Subcutaneous abdominal adipose tissue (tissue), 5 donors: Measurements from ENCODE around the gene SCIN.
"Not testable (repeated sequence)": the region's sequence is repeated elsewhere in the genome, so short reads cannot be mapped to it uniquely, and the experiment has no call there.

Source experiments
- H3K27ac ChIP-seq: one replicate; pipeline ENCODE4 v1.7.0; 2013; ENCODE audit warnings: low read depth, mild to moderate bottlenecking, inconsistent platforms, low read length, moderate library complexity
- H3K27me3 ChIP-seq, 5 donors: one replicate each; pipeline ENCODE4 v1.7.0; 2013; ENCODE audit warnings: low read length in 5 of 5, inconsistent platforms in 1 of 5; ENCODE audit not compliant: control insufficient read depth in 5 of 5, insufficient read depth in 4 of 5
- H3K36me3 ChIP-seq, 5 donors: one replicate each; pipeline ENCODE4 v1.7.0; 2013; ENCODE audit warnings: low read length in 5 of 5; ENCODE audit not compliant: control insufficient read depth in 5 of 5, insufficient read depth in 5 of 5
- H3K4me1 ChIP-seq, 5 donors: one replicate each; pipeline ENCODE4 v1.7.0; 2013; ENCODE audit warnings: low read length in 5 of 5, mild to moderate bottlenecking in 3 of 5, moderate library complexity in 1 of 5; ENCODE audit not compliant: control insufficient read depth in 5 of 5, insufficient read depth in 5 of 5
- H3K4me3 ChIP-seq, 5 donors: one replicate each; pipeline ENCODE4 v1.7.0; 2013; ENCODE audit warnings: low read length in 5 of 5, low read depth in 1 of 5
- H3K9ac ChIP-seq, 5 donors: one replicate each; pipeline ENCODE4 v1.7.0; 2013; ENCODE audit warnings: low read length in 5 of 5, mild to moderate bottlenecking in 4 of 5, moderate library complexity in 3 of 5
- H3K9me3 ChIP-seq, 5 donors: one replicate each; pipeline ENCODE4 v1.7.0; 2013; ENCODE audit warnings: low read length in 5 of 5; ENCODE audit not compliant: control insufficient read depth in 5 of 5
- donor health status: healthy.
- donor health status: healthy.
- donor health status: healthy.
- donor health status: healthy.
- donor health status: healthy.

SCIN gene

GRCh38 chr7:12543586-12543985 is 26.9 kb upstream of the SCIN start:
- Histone ChIP-seq H3K36me3 (no peaks in the 10 kb centered on the region), H3K4me1 (peaks cover 0 to 17% (median 0%) of the 10 kb centered on the region in 5 donors), H3K9ac (no peak overlapping the region), H3K4me3 (no peak overlapping the region), H3K27ac (no peak overlapping the region), H3K27me3 (no peaks in the 10 kb centered on the region), H3K9me3 (no peaks in the 10 kb centered on the region)

- Histone ChIP-seq H3K9me3 (no peaks in the 10 kb centered on the region), H3K27ac (no peak overlapping the region), H3K9ac (no peak overlapping the region), H3K4me1 (peaks cover 0 to 7% (median 0%) of the 10 kb centered on the region in 5 donors), H3K36me3 (no peaks in the 10 kb centered on the region), H3K4me3 (no peak overlapping the region), H3K27me3 (no peaks in the 10 kb centered on the region)
Observed at GRCh38 chr7:12549106-12549505, 21.4 kb upstream of the SCIN start.

- H3K27me3 ChIP-seq = no peaks in the 10 kb centered on the region
- no peak overlapping the region for H3K27ac ChIP-seq
- H3K4me3 ChIP-seq = no peak overlapping the region
- no peaks in the 10 kb centered on the region for H3K36me3 ChIP-seq
- H3K9ac ChIP-seq = no peak overlapping the region
- H3K4me1 ChIP-seq = peaks cover 0 to 7% (median 0%) of the 10 kb centered on the region in 5 donors
- H3K9me3 ChIP-seq = no peaks in the 10 kb centered on the region
Observed at GRCh38 chr7:12550956-12551355, 19.6 kb upstream of the SCIN start.

GRCh38 chr7:12552876-12553275 is 17.6 kb upstream of the SCIN start:
- Histone ChIP-seq H3K27me3 (no peaks in the 10 kb centered on the region), H3K36me3 (no peaks in the 10 kb centered on the region), H3K9ac (no peak overlapping the region), H3K27ac (no peak overlapping the region), H3K4me3 (no peak overlapping the region), H3K4me1 (no peaks in the 10 kb centered on the region), H3K9me3 (no peaks in the 10 kb centered on the region)

GRCh38 chr7:12553416-12553815 is 17.1 kb upstream of the SCIN start:
- H3K9ac ChIP-seq = no peak overlapping the region
- no peaks in the 10 kb centered on the region for H3K4me1 ChIP-seq
- H3K4me3 ChIP-seq = no peak overlapping the region
- H3K27ac ChIP-seq = no peak overlapping the region
- H3K36me3 ChIP-seq = no peaks in the 10 kb centered on the region
- H3K9me3 ChIP-seq = no peaks in the 10 kb centered on the region
- no peaks in the 10 kb centered on the region for H3K27me3 ChIP-seq

- Histone ChIP-seq H3K4me3 (no peak overlapping the region), H3K9me3 (no peaks in the 10 kb centered on the region), H3K9ac (no peak overlapping the region), H3K4me1 (no peaks in the 10 kb centered on the region), H3K27ac (no peak overlapping the region), H3K27me3 (no peaks in the 10 kb centered on the region), H3K36me3 (no peaks in the 10 kb centered on the region)
Observed at GRCh38 chr7:12554351-12554750, 16.2 kb upstream of the SCIN start.

- no peaks in the 10 kb centered on the region for H3K4me1 ChIP-seq
- H3K27ac ChIP-seq = no peak overlapping the region
- H3K4me3 ChIP-seq = no peak overlapping the region
- no peaks in the 10 kb centered on the region for H3K36me3 ChIP-seq
- no peak overlapping the region for H3K9ac ChIP-seq
- H3K27me3 ChIP-seq = no peaks in the 10 kb centered on the region
- H3K9me3 ChIP-seq = no peaks in the 10 kb centered on the region
Observed at GRCh38 chr7:12554872-12555271, 15.6 kb upstream of the SCIN start.

GRCh38 chr7:12555695-12556094 is 14.8 kb upstream of the SCIN start:
- H3K36me3 ChIP-seq, H3K4me3 ChIP-seq: not testable (repeated sequence)

GRCh38 chr7:12556139-12556792 is 14.3 kb upstream of the SCIN start:
- H3K9ac ChIP-seq, H3K27ac ChIP-seq, H3K27me3 ChIP-seq, H3K4me1 ChIP-seq, H3K36me3 ChIP-seq, H3K4me3 ChIP-seq, H3K9me3 ChIP-seq: not testable (repeated sequence)

More at GRCh38 chr7:12555695-12556094, 14.8 kb upstream of the SCIN start:
- H3K27me3 ChIP-seq, H3K9ac ChIP-seq, H3K9me3 ChIP-seq, H3K27ac ChIP-seq, H3K4me1 ChIP-seq: not testable (repeated sequence)

- Histone ChIP-seq H3K4me3 (no peak overlapping the region), H3K9me3 (no peaks in the 10 kb centered on the region), H3K9ac (no peak overlapping the region), H3K27me3 (no peaks in the 10 kb centered on the region), H3K27ac (no peak overlapping the region), H3K36me3 (no peaks in the 10 kb centered on the region), H3K4me1 (no peaks in the 10 kb centered on the region)
Observed at GRCh38 chr7:12557282-12557681, 13.2 kb upstream of the SCIN start.
